DMS153 treated with DMSO at 0.1 percent for 48 hours (cell line): Measurements from ENCODE around the gene MCAM.

Experiments
- DNase-seq: peaks from one replicate; lab custom pipeline; 2025; ENCODE audit not compliant: unreplicated experiment; lab: John Stamatoyannopoulos, UW

MCAM gene

GRCh38 chr11:119346605-119347004 lies 29.7 kb upstream of the MCAM start, which contains the start of gene MFRP:
TSS of gene MFRP (minus strand) at chr11:119346705. CDS start at chr11:119346513, 192 bp downstream.
- DNase-seq = no peak

- DNase-seq = no peak
Measured at GRCh38 chr11:119345685-119346084, 28.8 kb upstream of the MCAM start.

GRCh38 chr11:119344291-119345010 lies 27.5 kb upstream of the MCAM start:
- no peak for DNase-seq

GRCh38 chr11:119343726-119344125 lies 26.8 kb upstream of the MCAM start:
- DNase-seq = no peak

- DNase-seq = no peak
Measured at GRCh38 chr11:119342362-119343130, 25.6 kb upstream of the MCAM start.

- DNase-seq = no peak
Measured at GRCh38 chr11:119342023-119342300, 25.0 kb upstream of the MCAM start.

GRCh38 chr11:119341222-119342022 lies 24.5 kb upstream of the MCAM start:
- DNase-seq = no peak

GRCh38 chr11:119340335-119341221 lies 23.6 kb upstream of the MCAM start, which contains the start of gene C1QTNF5:
TSS of gene C1QTNF5 (minus strand) at chr11:119340883. CDS start at chr11:119340397, 486 bp downstream.
- no peak for DNase-seq

GRCh38 chr11:119339589-119340334 lies 22.8 kb upstream of the MCAM start:
- DNase-seq = no peak

GRCh38 chr11:119338965-119339588 lies 22.1 kb upstream of the MCAM start:
- DNase-seq = no peak

GRCh38 chr11:119338318-119338890 lies 21.5 kb upstream of the MCAM start:
- peak; percentile 39 for DNase-seq

- no peak for DNase-seq
Measured at GRCh38 chr11:119337581-119338317, 20.8 kb upstream of the MCAM start.

- no peak for DNase-seq
Measured at GRCh38 chr11:119336744-119337469, 20.0 kb upstream of the MCAM start.

GRCh38 chr11:119335655-119336543 lies 19.0 kb upstream of the MCAM start:
- DNase-seq = no peak

- DNase-seq = no peak
Measured at GRCh38 chr11:119335091-119335654, 18.2 kb upstream of the MCAM start.

- DNase-seq = peak; percentile 94
Measured at GRCh38 chr11:119334174-119334930, 17.4 kb upstream of the MCAM start, which contains the start of gene RNF26. TSS of gene RNF26 (plus strand) at chr11:119334527. CDS start at chr11:119335123, 596 bp downstream.
